DLD1 (cell line): ENCODE data around the gene ADGRG2.

Source experiments
- in situ Hi-C: cut with HindIII; loops from 2 replicates; pipeline ENCODE4 v1.10.0; 2017; ENCODE audit warnings: low sequenced_read_pairs

ADGRG2 gene, protein sequence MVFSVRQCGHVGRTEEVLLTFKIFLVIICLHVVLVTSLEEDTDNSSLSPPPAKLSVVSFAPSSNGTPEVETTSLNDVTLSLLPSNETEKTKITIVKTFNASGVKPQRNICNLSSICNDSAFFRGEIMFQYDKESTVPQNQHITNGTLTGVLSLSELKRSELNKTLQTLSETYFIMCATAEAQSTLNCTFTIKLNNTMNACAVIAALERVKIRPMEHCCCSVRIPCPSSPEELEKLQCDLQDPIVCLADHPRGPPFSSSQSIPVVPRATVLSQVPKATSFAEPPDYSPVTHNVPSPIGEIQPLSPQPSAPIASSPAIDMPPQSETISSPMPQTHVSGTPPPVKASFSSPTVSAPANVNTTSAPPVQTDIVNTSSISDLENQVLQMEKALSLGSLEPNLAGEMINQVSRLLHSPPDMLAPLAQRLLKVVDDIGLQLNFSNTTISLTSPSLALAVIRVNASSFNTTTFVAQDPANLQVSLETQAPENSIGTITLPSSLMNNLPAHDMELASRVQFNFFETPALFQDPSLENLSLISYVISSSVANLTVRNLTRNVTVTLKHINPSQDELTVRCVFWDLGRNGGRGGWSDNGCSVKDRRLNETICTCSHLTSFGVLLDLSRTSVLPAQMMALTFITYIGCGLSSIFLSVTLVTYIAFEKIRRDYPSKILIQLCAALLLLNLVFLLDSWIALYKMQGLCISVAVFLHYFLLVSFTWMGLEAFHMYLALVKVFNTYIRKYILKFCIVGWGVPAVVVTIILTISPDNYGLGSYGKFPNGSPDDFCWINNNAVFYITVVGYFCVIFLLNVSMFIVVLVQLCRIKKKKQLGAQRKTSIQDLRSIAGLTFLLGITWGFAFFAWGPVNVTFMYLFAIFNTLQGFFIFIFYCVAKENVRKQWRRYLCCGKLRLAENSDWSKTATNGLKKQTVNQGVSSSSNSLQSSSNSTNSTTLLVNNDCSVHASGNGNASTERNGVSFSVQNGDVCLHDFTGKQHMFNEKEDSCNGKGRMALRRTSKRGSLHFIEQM

DNA sequence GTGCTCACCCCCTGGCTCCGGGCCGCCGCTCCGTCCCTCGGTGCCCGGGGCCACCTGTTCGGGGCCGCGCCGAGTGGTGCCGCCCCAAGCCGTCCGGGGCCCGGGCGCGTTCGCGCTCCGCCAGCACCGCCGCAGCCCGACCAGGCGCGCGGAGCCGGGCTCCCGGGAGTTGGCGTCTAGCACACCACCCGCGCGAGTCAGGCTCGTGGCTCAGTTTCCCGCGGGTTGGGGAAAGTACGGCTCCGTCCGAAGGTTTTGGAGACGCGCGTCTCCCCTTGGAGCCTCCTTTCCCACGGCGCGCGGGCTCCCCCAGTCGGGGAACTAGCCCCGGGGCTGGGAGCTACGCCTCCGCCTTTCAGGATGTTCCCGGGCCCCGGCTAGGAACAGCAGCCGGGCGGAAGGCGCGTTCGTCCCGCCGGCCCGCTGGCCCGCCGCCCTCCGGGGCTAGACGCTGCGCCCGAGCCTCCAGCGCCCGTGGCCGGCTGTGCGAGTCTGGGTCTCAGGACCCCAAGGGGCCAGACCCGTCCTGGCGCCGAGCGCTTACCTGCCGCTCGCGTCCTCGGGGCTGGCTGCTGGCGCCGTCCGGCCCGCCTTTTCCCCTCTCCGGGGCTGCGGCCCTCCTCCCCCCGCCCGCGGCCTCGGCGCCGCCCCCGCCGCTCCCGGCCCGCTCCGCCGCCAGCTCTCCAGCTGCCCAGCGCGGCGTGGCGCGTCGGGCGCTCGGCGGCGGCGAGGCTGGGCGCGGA, at the start of gene ADGRG2:
TSS of gene ADGRG2 (minus strand) at position 571 of the 743 bp plus-strand sequence. CDS start 53,634 bp downstream, outside the sequence.
- in situ Hi-C loops, result no loop called here

DNA sequence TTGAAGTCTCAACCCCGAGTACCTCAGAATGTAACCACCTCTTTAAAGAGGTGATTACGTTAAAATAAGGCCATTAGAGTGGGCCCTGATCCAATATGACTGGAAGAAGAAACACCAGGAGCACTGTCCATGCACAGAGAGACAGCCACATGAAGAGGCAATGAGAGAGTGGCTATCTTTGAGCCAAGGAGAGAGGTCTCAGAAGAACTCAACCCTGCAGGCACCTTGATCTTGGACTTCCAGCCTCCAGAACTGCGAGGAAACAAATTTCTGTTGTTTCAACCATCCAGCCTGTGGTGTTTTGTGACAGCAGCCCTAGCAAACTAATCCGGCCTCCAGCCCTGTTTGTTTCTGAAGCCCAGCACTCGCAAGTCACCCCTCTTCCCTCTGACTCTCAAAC, 46.3 kb upstream of the ADGRG2 start:
- in situ Hi-C loops, result no loop called here

DNA sequence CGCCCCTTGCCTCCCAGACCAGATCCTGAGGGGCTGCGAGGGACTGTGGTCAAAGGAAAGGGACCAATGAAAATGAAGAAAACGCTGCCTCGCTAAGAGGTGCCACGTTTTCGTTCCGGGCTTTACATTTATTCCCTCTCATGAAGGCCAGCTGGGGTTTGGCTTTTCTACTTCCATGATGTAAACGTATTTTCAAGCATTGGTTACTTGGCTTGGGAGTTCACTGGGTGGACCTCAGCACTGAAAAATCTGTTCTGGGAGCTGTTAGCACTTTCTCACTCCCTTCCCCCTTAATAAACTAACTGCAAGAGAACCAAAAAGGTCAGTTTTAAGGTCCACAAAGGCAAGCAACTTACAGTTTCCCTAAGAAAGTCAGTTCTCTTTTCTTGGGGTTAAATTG, 40.6 kb upstream of the ADGRG2 start:
- in situ Hi-C loops, result no loop called here

DNA sequence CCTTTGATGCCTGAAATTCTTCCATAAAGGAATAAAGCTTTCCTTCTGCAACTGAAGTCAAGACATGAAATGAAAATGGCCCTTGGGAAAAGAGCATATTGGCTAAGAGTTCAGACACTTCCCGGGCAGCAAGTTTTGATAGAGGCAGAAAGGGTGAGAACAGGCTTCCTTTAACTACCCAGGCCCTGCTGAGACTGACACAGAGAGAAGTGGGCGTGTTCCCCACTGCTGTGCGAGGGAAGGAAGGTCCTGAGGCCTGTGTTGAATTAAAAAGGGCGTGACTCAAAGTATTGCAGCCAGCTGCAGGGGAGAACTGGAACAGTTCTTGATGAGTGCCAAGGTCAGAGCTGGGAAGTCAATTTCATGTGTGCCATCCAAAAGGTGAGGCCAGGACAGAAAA, 33.9 kb upstream of the ADGRG2 start:
- in situ Hi-C loops, result no loop called here

DNA sequence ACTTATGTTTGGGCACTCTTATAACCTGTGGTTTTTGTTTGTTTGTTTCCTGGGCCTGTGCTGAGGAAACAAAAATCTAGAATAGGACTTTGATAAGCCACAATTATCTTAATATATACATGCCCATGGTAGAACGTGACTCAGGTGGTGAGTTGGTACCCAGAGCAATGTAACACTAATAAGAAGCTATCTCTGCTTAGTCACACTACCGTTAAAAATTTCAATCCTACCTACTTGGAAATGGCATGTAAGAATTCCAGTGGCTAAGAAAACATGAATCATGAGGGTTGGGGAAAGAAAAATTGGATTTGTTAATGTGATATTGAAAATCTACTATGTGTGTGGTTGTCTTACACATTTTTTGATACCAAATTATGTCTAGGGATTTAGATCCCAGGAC, 30.5 kb upstream of the ADGRG2 start:
- in situ Hi-C loops, result no loop called here

DNA sequence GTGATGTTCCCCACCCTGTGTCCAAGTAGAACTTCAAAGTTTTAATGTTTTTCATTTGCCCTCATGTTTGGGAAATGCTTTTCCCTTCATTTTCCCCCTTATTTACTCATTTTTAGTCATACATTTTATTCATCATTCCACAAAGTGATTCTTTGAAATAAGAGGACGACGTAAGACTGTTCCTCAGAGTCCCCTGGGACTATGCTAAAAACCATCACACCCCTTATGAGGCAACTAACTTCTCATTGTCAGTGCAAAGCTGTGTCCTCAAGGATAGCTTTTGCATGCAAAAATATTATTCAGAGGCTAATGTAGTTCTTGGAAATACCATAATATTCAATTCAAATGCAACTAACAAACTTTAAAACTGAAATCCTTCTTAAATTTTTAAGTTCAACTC, 14.8 kb upstream of the ADGRG2 start:
- in situ Hi-C loops, result no loop called here

DNA sequence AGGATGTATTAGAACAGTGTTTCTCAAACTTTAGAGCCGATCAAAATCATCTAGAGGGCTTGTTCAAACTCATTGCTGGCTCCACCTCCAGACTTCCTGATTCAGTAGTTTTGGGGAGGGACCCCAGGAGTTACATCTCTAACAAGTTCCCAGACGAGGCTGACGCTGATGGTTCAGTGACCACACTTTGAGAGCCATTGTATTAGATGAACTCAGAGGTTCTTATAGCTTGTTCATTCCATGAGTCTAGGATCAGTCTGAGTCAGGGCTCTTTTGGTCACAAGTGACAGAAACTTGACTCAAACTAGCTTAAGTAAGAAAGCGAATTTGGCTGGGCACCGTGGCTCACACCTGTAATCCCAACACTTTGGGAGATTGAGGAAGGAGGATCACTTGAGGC, 11.5 kb upstream of the ADGRG2 start:
- in situ Hi-C loops, result no loop called here

DNA sequence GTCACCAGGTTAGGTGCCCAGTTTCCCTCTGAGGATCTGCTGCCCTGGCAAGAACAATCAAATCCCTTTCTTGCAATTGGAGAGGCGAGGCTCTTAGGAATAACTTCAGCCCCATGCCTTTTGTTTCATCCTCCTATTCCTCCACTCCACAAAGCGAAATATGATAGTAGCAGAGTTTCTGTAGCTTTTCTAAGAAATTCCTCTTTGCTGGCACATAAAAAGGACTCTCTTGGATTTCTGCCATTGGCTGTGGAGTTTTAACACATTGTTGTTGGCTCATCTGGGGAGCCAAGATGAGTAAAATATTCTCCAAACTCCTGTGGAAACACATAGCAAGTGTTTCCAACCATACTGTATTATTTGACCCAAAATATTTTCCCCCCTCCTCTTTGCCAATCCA, 11.0 kb upstream of the ADGRG2 start:
- in situ Hi-C loops, result no loop called here

DNA sequence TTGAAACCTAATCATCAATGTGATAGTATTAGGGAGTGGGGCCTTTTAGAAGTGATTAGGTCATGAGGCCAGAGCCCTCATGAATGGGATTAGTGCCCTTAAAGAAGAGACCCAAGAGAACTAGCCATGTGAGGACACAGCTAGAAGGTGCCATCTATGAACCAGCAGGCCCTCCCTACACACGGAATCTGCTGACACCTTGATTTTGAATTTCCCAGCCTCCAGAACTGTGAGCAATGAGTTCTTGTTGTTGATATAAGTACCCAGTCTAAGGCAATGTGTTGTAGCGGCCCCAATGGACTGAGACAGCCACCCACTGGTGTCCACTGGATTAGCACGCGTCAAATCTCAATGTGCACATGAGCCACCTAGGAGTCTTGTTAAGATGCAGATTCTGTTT, 8.4 kb upstream of the ADGRG2 start:
- in situ Hi-C loops, result no loop called here

DNA sequence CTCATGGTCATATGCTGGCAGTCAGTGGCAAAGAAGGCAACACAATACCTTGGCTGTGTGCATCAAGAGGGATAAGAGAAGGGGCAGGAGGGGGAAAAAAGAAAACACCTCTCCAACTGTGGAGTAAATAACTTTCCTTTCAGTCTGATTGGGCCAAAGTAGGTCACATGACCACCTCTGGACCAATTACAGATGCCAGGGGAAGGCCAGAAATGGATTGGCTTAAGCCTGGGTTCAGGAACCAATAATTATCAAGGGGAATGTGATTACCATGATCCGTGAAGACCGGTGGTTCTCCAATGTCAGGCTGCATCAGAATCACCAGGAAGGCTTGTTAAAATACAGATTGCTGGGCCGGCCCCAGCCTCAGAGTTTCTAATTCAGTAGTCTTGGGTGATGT, 7.4 kb upstream of the ADGRG2 start:
- in situ Hi-C loops, result no loop called here

DNA sequence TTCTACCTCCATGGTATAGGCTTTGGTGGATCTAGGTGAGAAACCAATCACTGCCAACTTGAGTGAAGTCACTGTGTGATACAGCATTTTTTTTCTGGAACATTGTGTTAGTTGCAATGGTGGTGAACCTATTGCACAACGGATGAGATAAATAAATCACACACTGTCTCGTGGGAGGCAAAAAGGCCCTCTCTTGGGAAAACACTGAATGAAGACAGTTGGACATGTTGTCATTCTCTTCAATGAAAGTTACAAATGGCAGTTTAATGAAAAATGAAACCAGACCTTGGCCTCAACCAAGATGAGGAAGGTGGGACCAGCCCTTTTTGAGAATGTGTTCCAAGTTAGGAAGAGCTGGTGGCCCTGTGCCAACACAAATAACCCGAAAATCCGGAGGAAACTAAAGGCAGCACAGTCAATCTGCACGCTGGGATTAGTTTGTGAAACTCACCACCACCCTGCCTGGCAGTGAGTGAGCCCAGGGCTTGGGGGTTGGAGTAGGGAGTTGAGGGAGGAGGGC, 5.4 kb upstream of the ADGRG2 start:
- in situ Hi-C loops, result no loop called here

DNA sequence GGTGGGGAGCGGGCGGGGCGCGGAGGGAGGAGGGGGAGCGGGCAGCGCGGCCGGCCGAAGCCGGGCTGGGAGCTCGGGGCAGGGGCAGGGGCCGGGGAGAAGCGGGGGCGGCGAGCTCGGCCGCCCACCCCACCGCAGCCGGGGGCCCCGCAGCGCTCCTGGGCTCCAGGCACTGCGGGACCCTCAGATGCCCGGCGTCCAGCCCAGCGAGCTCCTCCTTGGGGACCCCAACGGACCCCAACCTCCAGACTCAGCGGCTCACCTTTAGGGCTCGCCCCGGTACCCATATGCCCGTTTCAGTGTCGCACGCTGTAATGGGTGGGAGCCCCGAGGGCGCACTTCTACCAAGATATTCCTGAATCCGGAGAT, 357 bp upstream of the ADGRG2 start:
- in situ Hi-C loops, result no loop called here

DNA sequence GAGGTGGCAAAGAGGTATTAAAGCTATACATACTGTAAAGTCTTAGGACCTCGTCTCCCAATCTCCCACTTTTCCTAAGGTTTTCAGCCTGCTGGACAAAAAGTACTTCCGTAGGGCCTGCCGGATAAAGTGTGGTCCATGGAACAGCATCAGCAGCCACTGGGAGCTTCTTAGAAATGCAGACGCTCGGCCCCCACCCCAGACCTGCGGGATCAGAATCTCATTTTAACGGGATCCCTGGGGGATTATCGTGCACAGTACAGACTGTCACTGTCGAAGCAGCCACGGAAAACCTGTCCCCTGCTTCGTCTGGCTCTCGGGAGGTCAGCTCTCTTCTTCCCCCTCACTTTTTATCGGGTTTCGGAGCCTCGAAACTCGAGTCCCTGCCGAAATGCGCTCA, 802 bp downstream of the ADGRG2 start:
- in situ Hi-C loops, result no loop called here

DNA sequence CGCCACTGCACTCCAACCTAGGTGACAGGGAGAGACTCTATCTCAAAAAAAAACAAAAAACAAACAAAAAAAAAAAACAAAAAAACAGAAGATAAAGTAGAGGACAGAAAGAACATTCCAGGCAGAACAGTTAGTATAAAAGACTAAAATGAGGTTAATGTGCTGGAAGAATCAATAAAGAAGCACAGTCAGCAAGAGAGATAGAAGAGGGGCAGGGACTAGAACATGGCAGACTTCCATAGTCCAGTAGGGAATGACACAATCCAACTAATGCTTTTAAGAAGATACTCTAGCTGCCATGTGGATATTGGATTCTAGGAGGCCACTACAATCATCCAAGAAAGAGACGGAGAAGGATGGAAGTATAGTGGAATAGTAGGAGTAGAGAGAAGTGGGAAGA, 11.6 kb downstream of the ADGRG2 start:
- in situ Hi-C loops, result no loop called here

DNA sequence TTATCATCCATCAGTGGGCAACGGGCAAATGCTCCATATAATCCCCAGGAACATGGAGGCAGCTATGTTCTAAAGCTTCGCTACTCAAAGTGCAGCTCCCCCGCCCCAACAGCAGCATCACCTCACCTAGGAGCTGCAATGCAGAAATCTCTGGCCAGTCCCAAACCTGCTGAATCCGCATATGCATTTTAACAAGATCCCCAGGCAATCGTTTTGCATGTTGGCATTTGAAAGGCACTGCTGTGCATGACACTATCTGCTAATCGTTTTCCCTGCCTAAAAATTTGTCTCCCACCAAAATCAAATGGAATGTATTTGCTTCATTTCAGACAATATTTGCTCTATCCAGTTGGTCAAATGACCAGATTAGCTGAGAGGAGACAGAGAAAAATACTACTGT, 15.2 kb downstream of the ADGRG2 start:
- in situ Hi-C loops, result no loop called here

DNA sequence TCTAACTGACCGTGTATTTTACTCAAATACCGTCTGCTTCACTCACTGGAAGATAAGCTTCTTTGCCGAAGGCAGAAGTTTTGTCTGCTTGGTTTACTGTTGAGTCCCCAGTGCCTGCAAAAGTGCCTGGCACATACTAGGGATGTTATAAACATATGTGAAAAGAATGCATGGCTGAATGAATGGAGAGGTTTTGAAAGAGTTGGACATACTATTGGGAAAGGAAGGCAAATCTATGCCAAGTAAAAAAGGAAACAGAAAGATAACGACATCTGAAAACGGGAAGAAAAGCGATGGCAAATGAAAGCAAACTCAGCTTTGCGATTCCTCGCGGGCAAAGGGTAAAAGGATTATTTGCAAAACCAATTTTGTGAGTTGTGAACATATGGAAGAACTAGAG, 21.7 kb downstream of the ADGRG2 start:
- in situ Hi-C loops, result no loop called here

DNA sequence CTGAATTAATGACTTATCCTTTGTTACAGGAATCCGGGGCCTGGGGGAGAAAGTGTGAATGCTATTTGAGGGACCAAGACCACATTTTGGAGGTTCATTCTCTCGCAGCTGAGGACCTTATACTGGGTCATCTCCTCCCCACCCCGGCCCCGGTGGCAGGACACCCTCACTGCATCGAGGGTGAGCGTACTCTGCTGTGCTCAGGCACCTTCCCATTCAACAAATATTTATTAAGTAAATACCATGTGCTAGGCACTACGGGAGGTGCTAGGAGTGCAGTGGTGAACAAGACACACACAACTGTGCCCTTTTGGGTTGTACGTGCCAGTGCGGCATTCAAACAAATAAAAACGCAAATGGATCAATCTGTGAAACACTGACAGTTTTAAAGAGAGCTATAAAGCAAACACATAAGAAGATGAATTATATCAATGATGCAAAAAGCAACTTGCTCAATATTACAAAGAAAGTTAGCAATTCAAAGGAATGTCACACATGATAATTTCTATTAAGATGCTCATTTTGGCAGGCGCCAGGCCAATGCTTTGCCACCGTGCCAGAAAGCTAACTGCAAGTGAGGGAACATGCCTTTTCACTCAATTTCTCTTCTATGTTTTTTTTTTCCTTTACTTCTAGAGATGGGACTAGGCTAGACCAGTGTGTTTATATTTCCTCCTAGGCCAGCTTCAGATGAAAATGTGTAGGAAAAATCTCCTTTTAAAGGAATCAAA, 24.6 kb downstream of the ADGRG2 start:
- in situ Hi-C loops, result no loop called here

DNA sequence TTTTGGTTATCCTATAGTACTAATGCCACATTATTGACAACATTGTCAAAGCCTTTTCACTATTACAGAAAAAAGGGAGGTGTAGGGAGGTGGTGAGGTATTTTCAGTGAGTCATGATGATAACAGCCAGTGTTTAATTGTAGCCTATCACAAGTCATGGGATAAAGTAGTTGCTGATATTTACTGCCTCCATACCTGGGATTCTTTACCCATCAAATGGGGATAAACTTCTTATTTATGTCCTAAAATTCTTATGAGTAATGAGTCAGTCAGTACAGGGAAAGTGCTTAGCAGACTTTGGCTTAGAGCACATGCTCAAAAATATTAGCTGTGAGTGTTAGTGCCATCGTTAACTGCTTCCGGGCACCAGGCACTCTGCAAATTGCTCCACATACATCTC, 25.7 kb downstream of the ADGRG2 start:
- in situ Hi-C loops, result no loop called here

DNA sequence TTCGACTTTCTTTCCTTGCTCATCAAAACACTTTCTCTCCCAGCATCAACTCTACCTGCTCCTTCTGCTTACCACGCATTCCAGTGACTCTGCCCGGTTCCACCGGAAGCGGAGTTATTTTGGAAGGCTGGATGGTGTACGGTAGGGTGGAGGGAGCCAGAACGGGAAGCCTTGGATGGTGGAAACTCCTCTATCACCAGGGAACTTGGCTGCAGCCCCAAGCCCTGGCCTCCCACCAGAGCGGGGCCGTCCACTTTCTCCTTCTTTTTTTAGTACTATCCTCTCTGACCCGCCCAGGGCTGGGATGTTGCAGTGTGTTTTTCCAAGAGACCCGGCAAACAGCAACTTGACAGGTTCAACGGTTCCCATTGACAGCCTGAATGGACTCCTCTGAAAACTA, 27.6 kb downstream of the ADGRG2 start:
- in situ Hi-C loops, result no loop called here

DNA sequence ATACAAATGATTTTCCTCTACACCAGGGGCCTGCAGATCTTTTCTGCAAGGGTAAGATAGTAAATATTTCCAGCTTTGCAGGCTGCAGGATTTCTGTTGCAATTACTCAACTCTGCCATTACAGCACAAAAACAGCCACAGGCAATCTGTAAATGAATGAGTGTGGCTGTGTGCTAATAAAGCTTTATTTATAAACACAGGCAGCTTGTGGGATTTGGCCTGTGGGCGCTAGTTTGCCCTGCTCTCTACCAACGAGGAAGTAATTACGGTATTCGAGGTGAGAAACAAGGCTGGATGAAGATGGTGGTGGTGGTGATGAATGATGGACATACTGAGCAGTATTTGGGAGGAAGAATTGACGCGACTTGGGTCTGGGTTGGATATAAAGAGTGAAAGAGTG, 30.7 kb downstream of the ADGRG2 start:
- in situ Hi-C loops, result no loop called here
